HG03571 (cell line): ENCODE data around the gene SLC16A11.

Experiments
- ATAC-seq: cut with Tn5 transposase; IDR thresholded peaks from one replicate; pipeline ENCODE4 v1.9.1; 2021; ENCODE audit not compliant: unreplicated experiment

The SLC16A11 gene

DNA sequence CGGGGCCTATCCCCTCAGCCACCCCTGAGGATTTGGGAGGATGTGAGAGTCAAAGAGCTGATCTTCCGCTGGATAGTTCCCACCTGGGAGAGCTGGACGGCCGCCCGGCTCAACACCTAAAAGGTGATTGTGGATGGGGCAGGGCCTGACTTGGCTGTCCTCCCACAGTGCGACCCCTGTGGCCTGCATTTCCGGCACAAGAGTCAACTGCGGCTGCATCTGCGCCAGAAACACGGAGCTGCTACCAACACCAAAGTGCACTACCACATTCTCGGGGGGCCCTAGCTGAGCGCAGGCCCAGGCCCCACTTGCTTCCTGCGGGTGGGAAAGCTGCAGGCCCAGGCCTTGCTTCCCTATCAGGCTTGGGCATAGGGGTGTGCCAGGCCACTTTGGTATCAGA, 16.6 kb downstream of the SLC16A11 start:
- no peak for ATAC-seq

DNA sequence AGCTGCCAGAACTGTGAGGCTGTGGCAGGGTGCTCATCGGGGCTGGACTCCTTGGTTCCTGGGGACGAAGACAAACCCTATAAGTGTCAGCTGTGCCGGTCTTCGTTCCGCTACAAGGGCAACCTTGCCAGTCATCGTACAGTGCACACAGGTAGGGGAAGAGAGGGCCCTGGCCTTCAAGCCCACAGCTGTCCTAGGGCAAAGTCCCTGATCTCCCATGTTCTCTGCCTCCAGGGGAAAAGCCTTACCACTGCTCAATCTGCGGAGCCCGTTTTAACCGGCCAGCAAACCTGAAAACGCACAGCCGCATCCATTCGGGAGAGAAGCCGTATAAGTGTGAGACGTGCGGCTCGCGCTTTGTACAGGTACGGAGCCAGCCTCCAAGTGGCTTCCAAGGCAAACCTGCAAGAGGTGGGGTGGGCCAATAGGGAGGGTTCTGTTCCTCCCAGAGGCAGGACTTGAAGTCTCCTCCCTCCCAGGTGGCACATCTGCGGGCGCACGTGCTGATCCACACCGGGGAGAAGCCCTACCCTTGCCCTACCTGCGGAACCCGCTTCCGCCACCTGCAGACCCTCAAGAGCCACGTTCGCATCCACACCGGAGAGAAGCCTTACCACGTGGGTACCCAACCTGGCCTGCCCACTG, 17.3 kb downstream of the SLC16A11 start:
- ATAC-seq = no peak

DNA sequence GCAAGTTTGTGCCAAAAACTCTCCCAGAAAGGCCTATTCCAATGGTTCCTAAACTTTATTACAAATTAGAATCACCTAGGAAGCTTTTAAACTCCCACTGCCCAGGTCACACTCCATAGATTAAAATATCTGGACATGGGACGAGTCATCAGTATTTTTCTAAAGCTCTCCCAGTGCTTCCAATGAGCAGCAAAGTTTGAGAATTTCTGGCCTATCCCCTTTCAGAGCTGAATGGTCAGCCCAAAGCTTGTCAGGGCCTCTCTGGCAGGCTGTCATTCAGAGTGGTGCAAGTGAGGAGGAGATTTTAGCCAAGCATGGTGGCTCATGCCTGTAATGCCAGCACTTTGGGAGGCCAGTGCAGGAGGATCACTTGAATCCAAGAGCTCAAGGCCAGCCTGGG, 18.6 kb downstream of the SLC16A11 start:
- no peak for ATAC-seq

DNA sequence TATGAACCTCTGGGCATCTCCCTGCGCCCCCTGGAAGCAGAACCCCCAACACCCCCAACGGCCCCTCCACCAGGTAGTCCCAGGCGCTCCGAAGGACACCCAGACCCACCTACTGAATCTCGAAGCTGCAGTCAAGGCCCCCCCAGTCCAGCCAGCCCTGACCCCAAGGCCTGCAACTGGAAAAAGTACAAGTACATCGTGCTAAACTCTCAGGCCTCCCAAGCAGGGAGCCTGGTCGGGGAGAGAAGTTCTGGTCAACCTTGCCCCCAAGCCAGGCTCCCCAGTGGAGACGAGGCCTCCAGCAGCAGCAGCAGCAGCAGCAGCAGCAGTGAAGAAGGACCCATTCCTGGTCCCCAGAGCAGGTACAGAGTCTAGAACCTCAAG, 19.5 kb downstream of the SLC16A11 start:
- ATAC-seq = no peak

DNA sequence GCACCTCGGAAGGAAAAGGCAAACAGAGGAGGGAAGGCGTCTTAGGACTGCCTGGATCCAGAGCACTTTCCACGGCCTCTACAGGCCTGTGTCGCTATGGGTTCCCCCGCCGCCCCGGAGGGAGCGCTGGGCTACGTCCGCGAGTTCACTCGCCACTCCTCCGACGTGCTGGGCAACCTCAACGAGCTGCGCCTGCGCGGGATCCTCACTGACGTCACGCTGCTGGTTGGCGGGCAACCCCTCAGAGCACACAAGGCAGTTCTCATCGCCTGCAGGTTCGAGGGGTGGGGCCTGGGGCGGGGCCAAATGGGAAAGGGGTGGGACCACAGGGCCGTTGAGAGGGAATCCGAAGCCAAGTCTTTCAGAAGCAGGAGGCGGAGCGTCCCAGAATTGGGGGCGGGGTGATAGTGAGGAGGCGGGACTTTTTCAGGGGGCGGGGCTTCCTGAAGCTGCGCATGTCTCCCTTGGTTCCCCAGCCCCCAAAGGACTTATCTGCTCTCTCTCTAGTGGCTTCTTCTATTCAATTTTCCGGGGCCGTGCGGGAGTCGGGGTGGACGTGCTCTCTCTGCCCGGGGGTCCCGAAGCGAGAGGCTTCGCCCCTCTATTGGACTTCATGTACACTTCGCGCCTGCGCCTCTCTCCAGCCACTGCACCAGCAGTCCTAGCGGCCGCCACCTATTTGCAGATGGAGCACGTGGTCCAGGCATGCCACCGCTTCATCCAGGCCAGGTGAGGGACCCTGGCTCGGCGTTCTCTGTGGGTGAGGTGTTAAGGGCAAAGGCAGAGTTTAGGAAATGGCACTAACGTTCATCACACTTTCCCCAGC, 20.1 kb downstream of the SLC16A11 start:
- no peak for ATAC-seq

DNA sequence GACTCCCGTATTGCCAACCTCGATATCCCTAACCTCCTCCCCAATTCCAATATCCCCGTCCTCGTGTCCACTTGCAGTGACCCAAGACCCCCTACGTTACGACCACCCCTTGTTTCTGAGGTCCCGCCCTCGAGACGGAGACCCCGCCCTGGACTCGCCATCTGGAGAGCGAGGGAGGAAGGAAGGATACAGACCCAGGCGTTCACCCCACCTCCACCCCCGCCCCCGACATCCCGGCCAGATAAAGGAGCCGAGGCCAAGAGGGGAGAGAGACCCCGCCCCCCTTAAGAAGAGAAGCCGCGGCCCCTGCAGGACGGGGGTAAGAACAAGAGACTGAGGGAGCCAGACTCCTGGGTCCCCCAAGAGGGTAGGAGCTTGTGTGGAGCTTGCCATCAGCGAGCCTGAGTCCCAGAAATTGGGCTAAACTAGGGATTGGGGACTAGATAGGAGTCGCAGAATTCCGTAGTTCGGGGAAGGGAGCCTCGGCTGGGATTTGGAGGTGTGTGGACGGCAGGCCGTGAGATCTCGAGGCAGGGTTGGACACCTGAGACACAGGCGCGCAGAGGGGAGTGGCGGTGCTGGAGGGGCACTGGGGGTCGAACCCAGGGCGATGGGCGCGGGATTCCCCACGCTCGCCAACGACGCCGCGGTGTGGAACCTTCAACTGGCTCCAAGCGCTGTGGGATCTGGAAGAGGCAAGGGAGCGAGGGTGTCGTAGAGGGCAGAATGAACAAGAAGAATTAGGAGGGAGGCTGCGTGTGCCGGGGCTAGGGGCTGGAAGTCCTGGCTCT, 20.9 kb downstream of the SLC16A11 start, which contains the start of gene BCL6B:
Gene BCL6B (plus strand): TSS at position 270 of the 791 bp plus-strand sequence. CDS start 622 bp downstream, outside the sequence.
- ATAC-seq = no peak

DNA sequence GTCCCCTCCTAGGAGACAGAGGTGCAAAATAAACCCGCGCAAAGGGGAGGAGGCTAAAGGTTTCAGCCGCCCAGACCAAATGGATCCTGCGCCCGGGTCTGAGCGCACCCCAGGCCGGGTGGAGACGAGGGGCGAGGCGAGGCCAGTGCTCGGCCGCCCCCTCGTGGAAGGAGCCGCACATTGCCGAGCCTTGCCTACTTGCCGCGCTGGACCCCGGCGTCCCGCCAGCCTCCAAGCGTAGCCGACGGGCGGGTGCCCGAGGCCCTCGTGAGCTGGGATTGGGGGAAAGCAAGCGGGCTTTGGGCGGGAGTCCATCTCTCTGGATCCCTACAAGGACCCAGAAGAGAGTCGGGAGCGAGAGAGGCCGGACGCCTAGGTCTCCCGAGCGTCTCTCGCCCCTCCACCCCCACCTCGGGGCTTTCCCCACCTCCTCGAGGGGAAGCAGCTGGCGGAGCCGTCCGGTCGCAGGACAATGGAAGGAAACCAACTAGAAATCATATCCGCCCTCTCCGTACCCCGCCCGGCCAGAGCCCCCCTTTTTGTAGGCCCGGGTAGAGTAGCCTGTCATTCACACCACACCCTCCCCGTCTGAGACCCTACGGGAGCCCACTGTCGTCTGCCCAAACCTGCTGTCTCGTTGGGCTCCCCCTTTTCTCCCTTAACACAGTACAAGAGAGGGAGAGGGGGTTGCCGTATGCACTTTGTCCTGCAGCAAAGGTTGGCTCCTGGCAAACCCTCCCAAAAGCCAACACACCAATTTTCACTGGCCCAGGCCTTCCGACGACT, 21.7 kb downstream of the SLC16A11 start:
- ATAC-seq = no peak

DNA sequence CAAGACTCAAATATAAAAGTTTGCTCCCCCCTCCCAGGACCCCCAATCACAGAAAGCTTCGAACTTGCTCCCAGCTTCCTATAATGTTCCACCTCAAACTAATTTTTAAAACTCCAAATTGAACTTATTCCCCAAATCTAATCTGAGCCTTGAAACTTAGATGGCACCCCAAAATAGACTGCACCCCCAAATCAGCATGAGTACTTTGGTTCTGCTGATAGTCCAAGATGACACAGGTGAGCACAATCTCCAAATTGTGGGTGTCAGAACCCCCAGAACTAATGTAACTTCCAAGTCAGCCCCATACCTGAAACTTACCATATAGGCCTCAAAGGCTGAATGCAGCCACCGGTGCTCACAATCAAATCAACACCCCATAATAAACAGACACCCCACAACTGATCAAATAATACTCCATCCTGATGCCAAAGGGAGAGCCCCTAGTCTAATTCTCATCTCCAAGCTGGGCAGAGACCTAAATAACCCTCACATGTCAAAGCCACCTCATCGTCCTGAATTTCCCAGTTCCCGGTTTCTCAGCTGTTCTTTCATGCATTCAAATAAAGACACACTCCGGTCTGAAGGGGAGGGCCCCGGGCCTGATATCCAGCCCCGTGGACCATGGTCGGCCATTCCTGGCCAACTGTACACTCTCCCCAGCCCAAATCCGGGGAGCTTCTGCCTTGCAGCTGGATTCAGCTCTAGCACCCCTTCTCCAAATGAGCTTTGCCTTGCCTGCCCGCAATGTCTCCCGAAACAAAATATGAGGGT, 22.8 kb downstream of the SLC16A11 start:
- ATAC-seq = no peak

DNA sequence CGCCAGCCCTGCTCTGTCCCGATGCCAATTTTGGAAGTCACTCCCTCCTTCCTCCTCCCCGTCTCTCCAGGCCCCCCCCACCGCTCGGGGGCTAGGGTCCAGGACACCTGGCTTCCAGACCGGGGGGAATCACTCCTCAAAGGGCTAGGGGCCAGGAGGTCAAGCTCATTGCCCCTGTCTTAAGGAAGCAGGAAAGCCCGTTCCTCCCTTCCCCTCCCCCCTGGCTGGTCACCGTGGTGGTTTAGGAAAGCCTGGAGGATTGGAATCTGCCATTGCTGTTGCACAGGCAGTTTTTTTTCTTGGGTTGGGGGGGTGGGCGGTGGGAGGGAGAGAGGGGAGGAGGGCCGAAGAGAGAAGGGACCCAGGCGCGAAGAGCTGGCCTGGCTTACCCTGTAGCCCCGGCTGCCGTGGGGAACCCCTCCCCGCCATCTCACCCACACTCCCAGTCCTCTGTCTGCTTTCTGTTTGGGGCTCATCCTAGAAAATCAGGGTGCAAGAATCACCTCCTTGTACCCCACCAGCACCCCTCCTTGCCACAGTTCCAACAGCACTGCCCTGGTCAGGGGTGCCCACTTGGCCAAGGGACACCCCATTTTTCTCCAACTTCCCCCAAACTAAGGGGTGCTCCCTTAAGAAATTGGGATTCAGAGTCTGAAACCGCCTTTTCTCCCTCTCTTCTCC, 23.9 kb downstream of the SLC16A11 start:
- ATAC-seq = no peak

DNA sequence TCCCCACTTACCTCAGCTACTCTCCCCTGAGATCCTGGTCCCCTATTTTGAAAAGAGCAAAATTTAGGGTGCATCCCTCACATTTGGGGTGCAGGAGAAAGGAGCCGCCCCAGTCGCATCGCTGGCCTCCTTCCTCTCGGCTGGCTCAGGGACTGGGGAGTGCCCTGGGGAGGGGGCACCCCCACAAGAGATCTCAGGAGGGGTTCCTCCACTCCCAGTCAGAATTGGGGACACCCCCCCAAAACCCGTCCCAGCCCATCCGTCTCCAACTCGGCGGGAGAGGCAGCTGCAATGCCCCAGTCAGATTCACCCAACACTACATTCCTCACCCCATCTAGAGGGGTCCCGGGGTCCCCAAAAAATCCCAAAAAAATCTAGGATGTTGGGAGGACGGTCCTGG, 24.5 kb downstream of the SLC16A11 start:
- ATAC-seq = no peak

DNA sequence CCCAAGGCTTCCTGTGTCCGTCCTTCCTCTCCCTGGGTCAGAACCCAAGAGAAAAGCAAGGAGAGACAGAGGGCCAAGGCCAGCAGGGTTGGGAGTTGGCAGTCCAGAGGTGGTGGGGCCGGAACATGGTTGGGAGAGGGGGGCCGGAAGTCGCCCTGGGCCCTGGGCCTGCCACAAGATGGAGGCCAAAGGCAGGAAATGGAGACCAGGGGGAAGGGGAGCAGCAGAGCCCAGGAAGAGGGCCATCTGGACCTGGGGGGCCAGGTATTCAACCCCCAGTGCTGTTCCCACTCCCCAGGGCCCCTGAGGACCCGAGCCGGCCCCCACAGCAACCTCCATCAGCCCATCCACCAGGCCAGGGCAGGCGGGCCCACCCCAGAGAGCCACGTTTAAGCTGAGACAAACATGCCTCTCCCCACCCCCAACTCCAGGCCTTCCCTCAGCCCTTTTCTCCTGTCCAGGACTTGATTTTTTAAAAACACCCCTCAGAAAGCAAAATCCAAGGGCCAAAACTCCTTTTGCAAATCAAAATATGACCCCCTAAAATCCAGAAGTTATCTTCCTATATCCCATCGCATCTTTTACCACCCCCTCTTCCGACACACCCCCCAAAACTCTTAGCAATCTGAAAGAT, 25.4 kb downstream of the SLC16A11 start:
- no peak for ATAC-seq

DNA sequence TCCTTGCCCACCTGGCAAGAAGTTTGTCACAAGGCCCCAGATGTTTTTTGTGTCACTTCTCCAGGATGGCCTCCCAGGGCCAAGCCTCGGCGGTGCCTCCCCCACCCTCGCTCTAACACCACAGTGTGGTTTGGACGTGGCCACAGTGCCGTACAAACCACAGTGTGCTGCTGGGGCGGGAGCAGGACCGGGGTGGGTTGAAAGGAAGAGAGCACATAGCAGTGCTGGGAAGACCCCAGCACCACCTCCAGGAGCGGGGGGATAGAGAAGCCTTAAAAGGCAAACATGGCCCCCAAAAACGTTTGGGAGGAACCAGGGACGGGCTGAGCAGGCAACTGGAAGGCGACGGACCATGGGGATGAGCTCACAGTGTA, 26.1 kb downstream of the SLC16A11 start:
- ATAC-seq = no peak

DNA sequence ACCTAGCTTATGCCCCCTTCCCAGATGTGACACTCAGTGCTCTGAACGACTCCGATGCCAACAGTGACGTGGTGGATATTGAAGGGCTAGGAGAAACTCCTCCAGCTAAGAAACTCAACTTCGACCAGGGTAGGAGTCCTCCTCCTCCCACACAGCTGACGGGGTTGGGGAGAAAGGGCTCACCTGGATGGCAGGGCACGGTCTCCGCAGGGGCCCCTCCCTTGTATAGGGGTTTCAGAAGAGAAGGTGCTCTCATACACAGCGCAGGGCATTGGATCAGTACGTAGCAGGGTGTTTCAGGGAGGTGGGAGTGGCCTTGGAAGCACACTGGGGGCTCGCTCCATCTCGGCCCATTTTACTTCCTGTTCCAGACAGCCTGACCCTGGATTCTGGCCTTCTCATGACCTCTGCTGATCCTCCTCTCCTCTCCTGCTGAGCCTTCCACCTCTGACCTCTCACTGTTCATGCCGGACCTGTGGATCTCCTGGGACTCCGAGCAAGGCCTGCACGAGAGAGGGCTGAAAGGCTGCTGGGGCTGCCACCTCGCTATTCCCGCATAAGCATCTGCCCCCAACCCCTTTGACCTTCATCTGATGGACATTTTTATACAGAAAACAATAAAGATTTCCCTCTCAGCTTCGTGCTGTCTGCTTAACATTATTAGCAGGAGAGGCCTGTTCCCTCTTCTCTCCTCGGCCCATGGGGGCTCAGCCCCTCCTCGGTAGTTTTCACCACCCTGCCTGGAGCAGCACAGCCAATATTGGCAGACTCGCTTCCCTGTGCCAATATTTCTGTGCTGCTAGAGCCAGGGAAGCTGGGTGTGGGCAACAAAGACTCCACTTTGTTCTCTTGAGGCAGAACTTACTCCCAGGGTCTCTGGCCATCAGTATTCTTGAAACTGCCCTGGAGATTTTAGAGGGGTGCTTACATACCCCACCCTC, 26.7 kb downstream of the SLC16A11 start:
- ATAC-seq = no peak

DNA sequence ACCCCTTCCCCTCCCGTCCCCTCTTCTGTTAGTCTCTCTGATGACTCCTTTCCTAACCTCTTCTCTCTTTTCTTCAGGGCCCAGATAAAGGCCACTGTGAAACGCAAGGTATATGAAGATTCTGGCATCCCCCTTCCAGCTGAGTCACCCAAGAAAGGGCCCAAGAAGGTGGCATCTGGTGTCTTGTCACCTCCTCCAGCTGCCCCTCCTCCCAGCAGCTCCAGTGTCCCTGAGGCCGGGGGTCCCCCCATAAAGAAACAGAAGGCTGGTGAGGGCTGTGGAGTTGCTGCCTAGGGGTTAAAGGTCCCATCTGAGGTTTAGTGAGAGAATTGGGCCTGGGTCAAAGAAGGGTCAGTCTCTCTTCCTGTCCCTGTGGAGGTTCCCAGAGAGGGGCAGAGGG, 27.5 kb downstream of the SLC16A11 start:
- ATAC-seq = no peak

DNA sequence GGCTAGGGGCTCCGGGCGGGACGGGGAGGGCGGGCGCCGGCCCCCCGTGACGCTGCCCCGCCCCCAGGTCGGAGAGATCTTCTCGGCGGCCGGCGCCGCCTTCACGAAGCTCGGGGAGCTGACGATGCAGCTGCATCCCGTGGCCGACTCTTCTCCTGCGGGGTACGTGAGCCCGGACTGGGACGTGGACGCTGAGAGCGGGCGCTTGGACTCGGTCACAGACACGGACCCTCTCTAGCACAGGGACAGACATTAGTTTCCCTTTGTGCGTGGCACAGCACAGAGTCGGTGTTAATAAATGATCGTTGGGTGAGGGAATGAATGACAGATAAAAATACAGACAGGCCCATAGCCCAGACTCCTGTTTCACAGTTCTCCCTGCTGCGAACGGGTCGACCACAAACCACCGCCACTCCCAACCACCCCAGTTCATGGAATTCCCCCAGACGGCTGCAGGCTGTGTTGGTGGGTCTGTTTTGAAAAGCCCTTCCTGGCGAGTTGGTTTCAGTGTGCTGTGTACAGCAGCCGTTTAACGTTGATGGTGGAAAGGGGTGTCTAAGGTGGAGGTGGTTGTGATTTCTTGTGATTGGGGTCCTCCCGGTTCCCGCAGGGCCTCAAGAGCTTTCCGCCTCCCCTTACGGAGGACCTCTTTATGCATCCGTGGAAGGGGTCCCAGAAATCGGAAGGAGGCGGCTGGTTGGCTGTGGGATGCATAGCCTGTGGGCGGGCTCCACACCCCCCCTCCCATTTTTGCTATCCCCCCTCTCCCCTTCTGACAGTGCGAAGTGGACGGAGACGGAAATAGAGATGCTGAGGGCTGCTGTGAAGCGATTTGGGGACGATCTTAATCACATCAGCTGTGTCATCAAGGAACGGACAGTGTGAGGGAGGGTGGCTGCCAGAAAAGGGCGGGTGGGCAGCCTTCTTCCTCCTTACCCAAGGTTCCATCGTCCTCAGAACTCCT, 28.6 kb downstream of the SLC16A11 start:
- peak; percentile 8 for ATAC-seq

DNA sequence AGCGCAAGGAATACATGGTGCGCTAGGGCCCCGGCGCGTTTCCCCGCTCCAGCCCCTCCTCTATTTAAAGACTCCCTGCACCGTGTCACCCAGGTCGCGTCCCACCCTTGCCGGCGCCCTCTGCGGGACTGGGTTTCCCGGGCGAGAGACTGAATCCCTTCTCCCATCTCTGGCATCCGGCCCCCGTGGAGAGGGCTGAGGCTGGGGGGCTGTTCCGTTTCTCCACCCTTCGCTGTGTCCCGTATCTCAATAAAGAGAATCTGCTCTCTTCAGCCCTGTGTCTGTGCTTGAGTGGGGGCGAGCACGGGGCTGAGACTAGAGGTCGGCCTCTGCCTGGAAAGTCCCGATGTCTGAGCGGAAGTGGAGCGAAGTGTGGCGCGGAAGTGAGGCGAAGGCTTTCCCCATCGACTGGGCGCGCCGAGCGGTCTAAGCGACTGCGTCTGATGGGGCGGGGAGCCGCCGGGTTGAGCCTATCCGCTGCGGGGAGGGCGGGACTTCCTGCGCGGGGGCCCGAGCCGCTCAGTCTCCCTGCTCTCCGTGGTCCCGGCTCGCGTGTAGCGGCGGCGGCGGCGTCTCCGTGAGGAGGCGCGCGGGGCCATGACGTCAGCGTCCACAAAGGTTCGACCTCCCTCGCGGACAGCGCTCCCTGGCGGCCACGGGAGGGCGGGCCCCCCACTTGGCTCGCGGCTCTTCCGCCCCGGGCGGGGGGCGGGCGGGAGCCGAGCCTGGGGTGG, 29.5 kb downstream of the SLC16A11 start:
- peak; percentile 77 for ATAC-seq
